HCT116 (cell line): ENCODE results near the gene PHF1. TPM values are rescaled to one million over a fixed set of nuclear protein-coding genes. Genes with fewer than 3 reads are reported as not detected.

Experiments
- ATAC-seq: fragments of 200-7000 bp; cut with Tn5 transposase; 2 replicates; pipeline ENCODE4 v1.9.1; 2020; ENCODE audit warnings: mild to moderate bottlenecking, moderate library complexity
- BruUV-seq: library from RNA; stranded (reverse); fragments of 400-500 nt; replicated peaks from 2 replicates; lab custom pipeline; 2021; lab: Mats Ljungman, UMichigan
- CTCF ChIA-PET: fragments of 300-600 bp; sonication (Branson Sonifier 250); formaldehyde crosslinking; loops from one replicate; lab custom pipeline; 2021; ENCODE audit warnings: antibody characterized with exemption; lab: Charles Lee
- POLR2A ChIA-PET: fragments of 300-600, 350-600 bp; sonication (Branson Sonifier 250); formaldehyde crosslinking; loops from one replicate; lab custom pipeline; 2021; ENCODE audit warnings: antibody characterized with exemption; lab: Charles Lee
- RAD21 ChIA-PET, 2 experiments: fragments of 300-600 bp; sonication (Branson Sonifier 250); formaldehyde crosslinking; loops; one replicate each; lab custom pipeline; 2023; ENCODE audit warnings: low total read pairs in 2 of 2; ENCODE audit not compliant: uncharacterized antibody in 2 of 2, unreplicated experiment in 2 of 2, low non-redundant PET in 1 of 2; lab: Charles Lee
- DNase-seq: peaks from one replicate; pipeline ENCODE4 v3.0.0-alpha.2; 2010; ENCODE audit warnings: low read depth, low spot score
- H2AFZ ChIP-seq: fragments of 200-600 bp; shearing (Covaris generic), sonication (generic); 2 replicates; pipeline ENCODE4 v1.6.1; 2017; ENCODE audit warnings: low read depth, mixed run types, mixed read lengths, antibody characterized with exemption, low read length; ENCODE audit not compliant: poor library complexity, severe bottlenecking
- H3K27ac ChIP-seq: 2 replicates; pipeline ENCODE4 v1.5.1; 2012; ENCODE audit warnings: low read depth, low read length
- H3K27me3 ChIP-seq: fragments of 200-600 bp; sonication (generic); 2 replicates; pipeline ENCODE4 v1.6.1; 2016; ENCODE audit warnings: mixed run types, low read length, mixed read lengths; ENCODE audit not compliant: insufficient read depth
- H3K36me3 ChIP-seq, 2 experiments: fragments of 200-500 bp in 1 of 2; fragments of 200-600 bp in 1 of 2; sonication (Bioruptor generic) in 1 of 2; sonication (generic) in 1 of 2; 2 replicates each; pipeline versions ENCODE4 v1.5.1 to v1.6.1; 2014 to 2016; ENCODE audit warnings: low read length in 2 of 2, inconsistent platforms in 1 of 2, mixed read lengths in 1 of 2, mixed run types in 1 of 2; ENCODE audit not compliant: insufficient read depth in 2 of 2, control insufficient read depth in 1 of 2
- H3K4me1 ChIP-seq, 2 experiments: fragments of 200-600 bp in 1 of 2; sonication (generic) in 1 of 2; 2 replicates each; pipeline versions ENCODE4 v1.5.1 to v1.6.1; 2012 to 2017; ENCODE audit warnings: low read length in 2 of 2, inconsistent platforms in 1 of 2, mild to moderate bottlenecking in 1 of 2, mixed read lengths in 1 of 2, mixed run types in 1 of 2, moderate library complexity in 1 of 2; ENCODE audit not compliant: insufficient read depth in 2 of 2, control insufficient read depth in 1 of 2
- H3K4me2 ChIP-seq: fragments of 200-600 bp; sonication (generic); 2 replicates; pipeline ENCODE4 v1.6.1; 2017; ENCODE audit warnings: mixed run types, low read length, mixed read lengths
- H3K4me3 ChIP-seq, 2 experiments: fragments of 200-600 bp in 1 of 2; sonication (generic) in 1 of 2; replicated peaks in 1 of 2; 2 replicates each; pipeline ENCODE4 v1.5.1; 2011 to 2016; ENCODE audit warnings: low read length in 2 of 2, control low read depth in 1 of 2, low read depth in 1 of 2, mild to moderate bottlenecking in 1 of 2, mixed read lengths in 1 of 2, mixed run types in 1 of 2
- H3K79me2 ChIP-seq: fragments of 200-600 bp; sonication (generic); 2 replicates; pipeline ENCODE4 v1.6.1; 2017; ENCODE audit warnings: mild to moderate bottlenecking, mixed run types, low read length, moderate library complexity, mixed read lengths; ENCODE audit not compliant: insufficient read depth
- H3K9ac ChIP-seq: fragments of 200-600 bp; sonication (generic); 2 replicates; pipeline ENCODE4 v1.6.1; 2016; ENCODE audit warnings: low read length, mixed read lengths
- H3K9me2 ChIP-seq: fragments of 200-600 bp; sonication (generic), shearing (Covaris generic); 2 replicates; pipeline ENCODE4 v1.6.1; 2017; ENCODE audit warnings: mixed run types, mild to moderate bottlenecking, moderate library complexity; ENCODE audit not compliant: insufficient read depth
- H3K9me3 ChIP-seq, 2 experiments: fragments of 200-500 bp in 1 of 2; fragments of 200-600 bp in 1 of 2; sonication (Bioruptor generic) in 1 of 2; sonication (generic) in 1 of 2; 2 replicates each; pipeline ENCODE4 v1.6.1; 2014 to 2017; ENCODE audit warnings: low read length in 2 of 2, mixed read lengths in 2 of 2, inconsistent platforms in 1 of 2, low read depth in 1 of 2, mild to moderate bottlenecking in 1 of 2, mixed run types in 1 of 2, moderate library complexity in 1 of 2; ENCODE audit not compliant: control insufficient read depth in 1 of 2, insufficient read depth in 1 of 2
- H4K20me1 ChIP-seq: fragments of 200-600 bp; sonication (generic), shearing (Covaris generic); 2 replicates; pipeline ENCODE4 v1.6.1; 2017; ENCODE audit warnings: mixed run types, mild to moderate bottlenecking, moderate library complexity; ENCODE audit not compliant: insufficient read depth
- ATF3 ChIP-seq: IDR thresholded peaks from 2 replicates; pipeline ENCODE4 v1.6.1; 2012
- CBX3 ChIP-seq: IDR thresholded peaks from 2 replicates; pipeline ENCODE4 v1.6.1; 2012; ENCODE audit warnings: low read depth
- EGR1 ChIP-seq: IDR thresholded peaks from 2 replicates; pipeline ENCODE4 v1.6.1; 2012; ENCODE audit warnings: low read depth
- EZH2 ChIP-seq: fragments of 200-600 bp; sonication (generic); IDR thresholded peaks from 2 replicates; pipeline ENCODE4 v1.6.1; 2017; ENCODE audit warnings: antibody characterized with exemption, mixed run types
- EZH2phosphoT487 ChIP-seq: fragments of 200-600 bp; IDR thresholded peaks from 2 replicates; pipeline ENCODE4 v1.6.1; 2018; ENCODE audit warnings: antibody characterized with exemption, borderline replicate concordance
- POLR2A ChIP-seq: IDR thresholded peaks from 2 replicates; pipeline ENCODE4 v1.7.0; 2011; ENCODE audit warnings: borderline replicate concordance; ENCODE audit not compliant: insufficient read depth, insufficient read length; ENCODE audit errors: extremely low read depth
- SIN3A ChIP-seq: IDR thresholded peaks from 2 replicates; pipeline ENCODE4 v1.6.1; 2012; ENCODE audit warnings: low read depth
- SP1 ChIP-seq: IDR thresholded peaks from 2 replicates; pipeline ENCODE4 v1.6.1; 2012; ENCODE audit warnings: low read depth
- ZBTB33 ChIP-seq: IDR thresholded peaks from 2 replicates; pipeline ENCODE4 v1.6.1; 2011; ENCODE audit warnings: mild to moderate bottlenecking, low read length, moderate library complexity; ENCODE audit not compliant: insufficient replicate concordance; ENCODE audit errors: extremely low read depth
- ZFX ChIP-seq: fragments of 450-650 bp; IDR thresholded peaks from 2 replicates; pipeline ENCODE4 v1.6.1; 2017
- ZNF274 ChIP-seq: fragments of 200-500 bp; sonication (Bioruptor generic); IDR thresholded peaks from 2 replicates; pipeline ENCODE4 v1.6.1; 2014; ENCODE audit warnings: mild to moderate bottlenecking, low read depth, low read length, inconsistent platforms
- intact Hi-C: fragments of 100-400 bp; cut with micrococcal nuclease; formaldehyde crosslinking; loops from 2 replicates; pipeline ENCODE4 v1.10.0; 2022
- total RNA-seq: library from RNA; stranded (reverse); gene quantifications from one replicate; pipeline ENCODE4 v1.2.1, GENCODE V29; 2021; ENCODE audit not compliant: unreplicated experiment
- TF ChIP-seq, protein P1 (sequence below): IDR thresholded peaks from 2 replicates; pipeline ENCODE4 v1.6.1; 2012; ENCODE audit warnings: low read depth
- TF ChIP-seq, protein P2 (sequence below), 3 experiments: fragments of 200-600 bp in 1 of 3; sonication (generic) in 1 of 3; IDR thresholded peaks in 2 of 3; conservative IDR thresholded peaks in 1 of 3; 2 replicates each; pipeline ENCODE4 v1.5.1; 2012 to 2017; ENCODE audit warnings: low read depth in 2 of 3, low read length in 2 of 3, antibody characterized with exemption in 1 of 3, borderline replicate concordance in 1 of 3, control low read depth in 1 of 3, mild to moderate bottlenecking in 1 of 3, mixed read lengths in 1 of 3, mixed run types in 1 of 3, moderate library complexity in 1 of 3; ENCODE audit not compliant: insufficient read depth in 1 of 3

Gene PHF1
- total RNA-seq, 1 experiment from 2014 or later: 40.2 TPM

DNA sequence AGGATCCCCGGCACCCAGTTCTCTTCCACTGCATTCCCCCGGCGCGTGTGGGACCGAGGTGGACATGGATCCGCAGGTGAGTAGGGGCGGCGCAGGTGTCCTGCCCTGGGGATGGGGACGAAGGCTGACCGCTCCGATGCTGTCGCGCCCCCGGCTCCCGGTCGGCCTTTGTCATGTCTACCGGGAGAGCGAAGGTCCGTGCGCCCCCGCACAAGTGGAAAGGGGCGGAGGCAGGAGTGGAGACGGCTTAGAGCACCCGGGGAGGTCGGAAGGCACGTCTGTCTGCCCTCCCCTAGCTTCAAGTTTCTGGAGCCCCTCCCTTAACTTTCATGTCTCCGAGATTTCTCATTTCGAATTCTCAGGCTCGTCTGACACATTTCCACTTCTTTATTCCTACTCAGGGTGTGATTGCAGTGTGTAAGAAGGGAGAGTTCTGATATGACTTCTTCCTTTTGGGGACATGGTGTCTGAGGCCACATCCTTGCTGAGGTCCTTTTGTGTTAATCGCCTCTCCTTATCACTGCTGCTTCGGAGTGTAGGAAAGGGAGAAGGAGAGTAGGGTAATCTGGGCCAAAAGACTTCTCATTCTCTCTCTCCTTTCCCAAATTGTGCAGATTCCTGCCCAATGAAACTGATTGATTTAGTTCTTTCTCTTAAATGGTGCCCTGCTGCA lies 18.8 kb upstream of the PHF1 start:
- CTCF ChIA-PET: no interaction called here
- H4K20me1 ChIP-seq: no peaks in the 10 kb centered on the region; the same call in 1 of the 2 replicates
- H3K9ac ChIP-seq: peak overlapping the region; percentile 91
- POLR2A ChIA-PET: no interaction called here
- BruUV-seq: TSS peak; percentile 80
- H3K4me1 ChIP-seq: peaks cover 11 to 28% of the 10 kb centered on the region in 2 experiments
- no peak for DNase-seq
- no peaks in the 10 kb centered on the region for H3K9me3 ChIP-seq
- RAD21 ChIA-PET: no interaction called here
- no peaks in the 10 kb centered on the region for H3K9me2 ChIP-seq
- peak overlapping the region; percentile 87 for H3K27ac ChIP-seq
- peak overlapping the region; percentile 87 to 97 for H3K4me3 ChIP-seq
- peaks cover 53% of the 10 kb centered on the region for H3K79me2 ChIP-seq
- H3K36me3 ChIP-seq: peaks cover 0 to 9% of the 10 kb centered on the region in 2 experiments; a peak in 1 of 4 replicates
- peak overlapping the region; percentile 79 for H3K4me2 ChIP-seq
- H3K27me3 ChIP-seq: no peaks in the 10 kb centered on the region
- peak; percentile 12 for ATAC-seq
- TF ChIP-seq ATF3 (no peak), EGR1 (peak; percentile 38; the same call in 1 of the 2 replicates), SIN3A (peak; percentile 16; the same call in 1 of the 2 replicates), ZBTB33 (no peak), ZNF274 (no peak), SP1 (no peak), ZFX (no peak), EZH2 (no peak), EZH2phosphoT487 (no peak), CBX3 (no peak), POLR2A (peak; percentile 44)
- TF ChIP-seq, protein P1, sequence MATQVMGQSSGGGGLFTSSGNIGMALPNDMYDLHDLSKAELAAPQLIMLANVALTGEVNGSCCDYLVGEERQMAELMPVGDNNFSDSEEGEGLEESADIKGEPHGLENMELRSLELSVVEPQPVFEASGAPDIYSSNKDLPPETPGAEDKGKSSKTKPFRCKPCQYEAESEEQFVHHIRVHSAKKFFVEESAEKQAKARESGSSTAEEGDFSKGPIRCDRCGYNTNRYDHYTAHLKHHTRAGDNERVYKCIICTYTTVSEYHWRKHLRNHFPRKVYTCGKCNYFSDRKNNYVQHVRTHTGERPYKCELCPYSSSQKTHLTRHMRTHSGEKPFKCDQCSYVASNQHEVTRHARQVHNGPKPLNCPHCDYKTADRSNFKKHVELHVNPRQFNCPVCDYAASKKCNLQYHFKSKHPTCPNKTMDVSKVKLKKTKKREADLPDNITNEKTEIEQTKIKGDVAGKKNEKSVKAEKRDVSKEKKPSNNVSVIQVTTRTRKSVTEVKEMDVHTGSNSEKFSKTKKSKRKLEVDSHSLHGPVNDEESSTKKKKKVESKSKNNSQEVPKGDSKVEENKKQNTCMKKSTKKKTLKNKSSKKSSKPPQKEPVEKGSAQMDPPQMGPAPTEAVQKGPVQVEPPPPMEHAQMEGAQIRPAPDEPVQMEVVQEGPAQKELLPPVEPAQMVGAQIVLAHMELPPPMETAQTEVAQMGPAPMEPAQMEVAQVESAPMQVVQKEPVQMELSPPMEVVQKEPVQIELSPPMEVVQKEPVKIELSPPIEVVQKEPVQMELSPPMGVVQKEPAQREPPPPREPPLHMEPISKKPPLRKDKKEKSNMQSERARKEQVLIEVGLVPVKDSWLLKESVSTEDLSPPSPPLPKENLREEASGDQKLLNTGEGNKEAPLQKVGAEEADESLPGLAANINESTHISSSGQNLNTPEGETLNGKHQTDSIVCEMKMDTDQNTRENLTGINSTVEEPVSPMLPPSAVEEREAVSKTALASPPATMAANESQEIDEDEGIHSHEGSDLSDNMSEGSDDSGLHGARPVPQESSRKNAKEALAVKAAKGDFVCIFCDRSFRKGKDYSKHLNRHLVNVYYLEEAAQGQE: no peak
- TF ChIP-seq, protein P2, sequence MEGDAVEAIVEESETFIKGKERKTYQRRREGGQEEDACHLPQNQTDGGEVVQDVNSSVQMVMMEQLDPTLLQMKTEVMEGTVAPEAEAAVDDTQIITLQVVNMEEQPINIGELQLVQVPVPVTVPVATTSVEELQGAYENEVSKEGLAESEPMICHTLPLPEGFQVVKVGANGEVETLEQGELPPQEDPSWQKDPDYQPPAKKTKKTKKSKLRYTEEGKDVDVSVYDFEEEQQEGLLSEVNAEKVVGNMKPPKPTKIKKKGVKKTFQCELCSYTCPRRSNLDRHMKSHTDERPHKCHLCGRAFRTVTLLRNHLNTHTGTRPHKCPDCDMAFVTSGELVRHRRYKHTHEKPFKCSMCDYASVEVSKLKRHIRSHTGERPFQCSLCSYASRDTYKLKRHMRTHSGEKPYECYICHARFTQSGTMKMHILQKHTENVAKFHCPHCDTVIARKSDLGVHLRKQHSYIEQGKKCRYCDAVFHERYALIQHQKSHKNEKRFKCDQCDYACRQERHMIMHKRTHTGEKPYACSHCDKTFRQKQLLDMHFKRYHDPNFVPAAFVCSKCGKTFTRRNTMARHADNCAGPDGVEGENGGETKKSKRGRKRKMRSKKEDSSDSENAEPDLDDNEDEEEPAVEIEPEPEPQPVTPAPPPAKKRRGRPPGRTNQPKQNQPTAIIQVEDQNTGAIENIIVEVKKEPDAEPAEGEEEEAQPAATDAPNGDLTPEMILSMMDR (IDR thresholded peaks at IDR 0.05 in 2 of 3, conservative IDR thresholded peaks at IDR 0.05 in 1 of 3; ENCODE audit: borderline replicate concordance in 1 of 3, insufficient read depth in 1 of 3, low read depth in 2 of 3, low read length in 2 of 3): no peak
- intact Hi-C loops: loop anchor here (1.0 to 5.0 kb wide), 2 partner anchors 18 to 105 kb away; partner anchors contain the start of genes PFDN6 and WDR46
- no peak overlapping the region for H2AFZ ChIP-seq
